Measurements from ENCODE around the gene TLR1.

GRCh38 chr4:38822748-38823303 is 18.2 kb upstream of the TLR1 start:
- TF ChIP-seq CTCF (IDR thresholded peaks at IDR 0.05) = no peak
- no peak for TF ChIP-seq POLR2A (IDR thresholded peaks at IDR 0.05)
- no peak for TF ChIP-seq POLR2AphosphoS5 (IDR thresholded peaks at IDR 0.05)
- TF ChIP-seq EP300 (IDR thresholded peaks at IDR 0.05; ENCODE audit: low read depth) = no peak

Measured in transverse colon (tissue), 4 donors.